Measurements from ENCODE around the gene KRT81.
"Not testable (repeated sequence)": the region's sequence is repeated elsewhere in the genome, so short reads cannot be mapped to it uniquely, and the experiment has no call there.

KRT81 gene

GRCh38 chr12:52270541-52271070 is 20.7 kb downstream of the KRT81 start:
- no peak for DNase-seq

GRCh38 chr12:52268212-52268611 is 23.1 kb downstream of the KRT81 start:
- DNase-seq = no peak

- no peak for DNase-seq
These were observed 23.6 kb downstream of the KRT81 start for GRCh38 chr12:52267699-52268098.

- no peak for DNase-seq
These were observed 24.1 kb downstream of the KRT81 start for GRCh38 chr12:52267266-52267665.

GRCh38 chr12:52266514-52266913 is 24.8 kb downstream of the KRT81 start:
- DNase-seq = no peak

GRCh38 chr12:52264435-52264825 is 26.9 kb downstream of the KRT81 start:
- no peak for DNase-seq

GRCh38 chr12:52263761-52264434 is 27.4 kb downstream of the KRT81 start:
- no peak for DNase-seq

GRCh38 chr12:52262286-52262685 is 29.0 kb downstream of the KRT81 start:
- no peak for DNase-seq

GRCh38 chr12:52261208-52261484 is 30.2 kb downstream of the KRT81 start:
- no peak for DNase-seq

- DNase-seq = peak in 1 of 2 experiments; percentile 18
These were observed 30.8 kb downstream of the KRT81 start for GRCh38 chr12:52260361-52261207.

- peak in 1 of 2 experiments; percentile 2 for DNase-seq
These were observed 31.6 kb downstream of the KRT81 start for GRCh38 chr12:52259657-52260243.

- DNase-seq = no peak
These were observed 32.9 kb downstream of the KRT81 start for GRCh38 chr12:52258335-52258901.

- not testable (repeated sequence) for DNase-seq
These were observed 33.4 kb downstream of the KRT81 start for GRCh38 chr12:52257922-52258321.

GRCh38 chr12:52257074-52257551 is 34.2 kb downstream of the KRT81 start:
- no peak for DNase-seq

- DNase-seq = no peak
These were observed 34.8 kb downstream of the KRT81 start for GRCh38 chr12:52256584-52256935.

GRCh38 chr12:52255926-52256583 is 35.3 kb downstream of the KRT81 start:
- no peak for DNase-seq

GRCh38 chr12:52254965-52255751 is 36.2 kb downstream of the KRT81 start:
- no peak for DNase-seq

- DNase-seq = no peak
These were observed 37.0 kb downstream of the KRT81 start for GRCh38 chr12:52254180-52254964.

GRCh38 chr12:52253391-52254179 is 37.7 kb downstream of the KRT81 start:
- DNase-seq = no peak

GRCh38 chr12:52252728-52253343 is 38.5 kb downstream of the KRT81 start:
- no peak for DNase-seq
